Cardiac fibroblast (primary cell): ENCODE measurements around the gene SDK2.

Source experiments
- DNase-seq, 2 donors: peaks; one replicate each; pipeline versions ENCODE4 v3.0.0 to v3.0.0-alpha.2; 2010; ENCODE audit warnings: low read depth in 2 of 2
- H3K4me3 ChIP-seq, 2 donors: replicated peaks in 1 of 2; 1 replicate in 1 of 2; 2 replicates in 1 of 2; pipeline ENCODE4 v1.5.1; 2011; ENCODE audit warnings: low read depth in 2 of 2, low read length in 2 of 2, mild to moderate bottlenecking in 2 of 2, moderate library complexity in 1 of 2
- TF ChIP-seq, protein P1 (sequence below): IDR thresholded peaks from one replicate; pipeline ENCODE4 v1.5.1; 2011; ENCODE audit warnings: low read depth, mild to moderate bottlenecking, low read length, inconsistent platforms

The SDK2 gene

DNA sequence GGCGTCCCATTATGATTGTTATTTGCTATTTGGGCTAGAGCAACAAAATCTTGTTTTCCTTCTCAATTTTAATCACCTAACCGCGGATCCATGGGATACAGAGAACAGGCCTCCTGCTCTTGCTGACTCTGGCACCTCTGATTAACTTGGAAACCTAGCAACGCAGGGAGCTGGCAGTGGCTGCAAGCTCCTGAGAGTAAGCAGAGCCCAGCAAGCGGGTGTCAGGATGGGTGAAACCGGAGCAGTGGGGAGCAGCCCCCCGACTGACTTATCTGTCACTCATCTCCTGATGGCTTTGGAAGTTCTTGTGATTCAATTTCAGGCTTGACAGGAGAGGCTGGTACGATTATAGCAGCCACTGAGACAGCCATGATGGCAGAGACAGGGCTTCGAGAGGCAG is 286.9 kb downstream of the SDK2 start:
- H3K4me3 ChIP-seq: no peak overlapping the region
- DNase-seq: no peak
- TF ChIP-seq, protein P1, sequence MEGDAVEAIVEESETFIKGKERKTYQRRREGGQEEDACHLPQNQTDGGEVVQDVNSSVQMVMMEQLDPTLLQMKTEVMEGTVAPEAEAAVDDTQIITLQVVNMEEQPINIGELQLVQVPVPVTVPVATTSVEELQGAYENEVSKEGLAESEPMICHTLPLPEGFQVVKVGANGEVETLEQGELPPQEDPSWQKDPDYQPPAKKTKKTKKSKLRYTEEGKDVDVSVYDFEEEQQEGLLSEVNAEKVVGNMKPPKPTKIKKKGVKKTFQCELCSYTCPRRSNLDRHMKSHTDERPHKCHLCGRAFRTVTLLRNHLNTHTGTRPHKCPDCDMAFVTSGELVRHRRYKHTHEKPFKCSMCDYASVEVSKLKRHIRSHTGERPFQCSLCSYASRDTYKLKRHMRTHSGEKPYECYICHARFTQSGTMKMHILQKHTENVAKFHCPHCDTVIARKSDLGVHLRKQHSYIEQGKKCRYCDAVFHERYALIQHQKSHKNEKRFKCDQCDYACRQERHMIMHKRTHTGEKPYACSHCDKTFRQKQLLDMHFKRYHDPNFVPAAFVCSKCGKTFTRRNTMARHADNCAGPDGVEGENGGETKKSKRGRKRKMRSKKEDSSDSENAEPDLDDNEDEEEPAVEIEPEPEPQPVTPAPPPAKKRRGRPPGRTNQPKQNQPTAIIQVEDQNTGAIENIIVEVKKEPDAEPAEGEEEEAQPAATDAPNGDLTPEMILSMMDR: no peak

DNA sequence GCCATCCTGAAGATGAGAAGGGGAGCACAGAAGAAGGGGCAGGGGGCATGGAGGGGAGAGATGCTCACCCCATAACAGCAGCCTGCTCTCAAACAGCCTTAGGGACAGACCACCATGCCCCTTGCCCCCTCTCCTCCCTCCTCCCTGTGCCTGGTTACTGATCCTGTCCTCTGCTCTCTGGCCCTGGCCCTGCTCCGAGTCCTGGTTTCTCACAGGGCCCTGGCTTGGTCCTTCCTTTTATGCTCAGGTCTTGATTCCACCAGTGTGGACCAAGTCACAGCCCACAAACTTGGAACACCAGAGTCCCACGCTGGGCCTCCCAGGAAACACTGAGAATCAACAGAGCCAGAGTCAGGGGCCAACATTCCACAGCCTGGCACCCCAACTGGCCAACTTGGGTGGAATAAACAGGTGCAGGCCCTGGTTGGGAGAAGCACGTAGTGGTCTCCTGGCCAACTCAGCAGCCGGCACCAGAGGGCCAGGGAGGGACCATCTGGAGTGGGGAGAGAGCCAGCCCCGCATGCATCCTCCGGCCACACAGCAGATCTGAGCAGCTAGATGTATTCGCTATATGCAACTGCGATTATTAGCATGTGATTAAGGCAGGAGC is 287.6 kb downstream of the SDK2 start:
- TF ChIP-seq, protein P1: no peak
- no peak overlapping the region for H3K4me3 ChIP-seq
- DNase-seq: no peak

DNA sequence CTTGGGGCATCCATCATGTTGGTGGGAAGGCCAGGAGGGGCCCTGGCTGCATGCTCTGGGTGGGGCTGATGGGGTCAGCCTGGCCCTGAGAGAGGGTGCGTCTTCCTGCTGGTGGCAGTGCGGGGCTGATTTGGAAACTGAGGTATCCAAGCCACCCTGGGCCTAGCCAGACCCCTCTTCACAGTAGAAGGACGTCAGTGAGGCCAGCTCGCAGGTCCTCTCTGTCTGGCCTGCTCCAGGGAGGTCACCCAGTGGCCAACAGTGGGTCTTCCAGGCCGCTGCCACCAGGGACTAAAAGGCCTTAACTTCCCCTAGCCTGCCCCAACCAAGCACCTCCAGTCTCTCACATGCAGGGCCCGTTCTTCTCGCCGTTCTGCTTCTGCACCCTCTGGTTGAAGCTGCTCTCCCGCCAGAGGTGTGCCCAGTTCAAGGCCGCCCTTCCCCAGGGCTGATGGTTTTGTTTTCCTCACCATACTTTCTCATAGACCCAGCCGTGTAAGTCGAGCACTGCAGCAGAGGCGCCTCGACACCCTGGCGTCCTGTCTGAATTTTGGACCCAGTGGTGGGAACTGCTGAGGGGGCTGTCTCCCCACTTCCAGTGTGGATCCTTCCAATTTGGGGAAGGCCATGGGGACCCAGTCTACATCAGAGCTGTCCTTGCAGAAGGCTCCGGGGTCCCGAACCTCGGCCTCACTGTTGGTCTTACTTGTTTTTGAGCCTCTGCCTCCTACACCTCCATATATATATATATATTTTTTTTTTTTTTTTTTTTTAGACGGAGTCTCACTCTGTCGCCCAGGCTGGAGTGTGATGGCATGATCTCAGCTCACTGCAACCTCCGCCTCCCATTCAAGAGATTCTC is 289.6 kb downstream of the SDK2 start:
- DNase-seq: no peak
- TF ChIP-seq, protein P1: no peak
- H3K4me3 ChIP-seq: no peak overlapping the region

DNA sequence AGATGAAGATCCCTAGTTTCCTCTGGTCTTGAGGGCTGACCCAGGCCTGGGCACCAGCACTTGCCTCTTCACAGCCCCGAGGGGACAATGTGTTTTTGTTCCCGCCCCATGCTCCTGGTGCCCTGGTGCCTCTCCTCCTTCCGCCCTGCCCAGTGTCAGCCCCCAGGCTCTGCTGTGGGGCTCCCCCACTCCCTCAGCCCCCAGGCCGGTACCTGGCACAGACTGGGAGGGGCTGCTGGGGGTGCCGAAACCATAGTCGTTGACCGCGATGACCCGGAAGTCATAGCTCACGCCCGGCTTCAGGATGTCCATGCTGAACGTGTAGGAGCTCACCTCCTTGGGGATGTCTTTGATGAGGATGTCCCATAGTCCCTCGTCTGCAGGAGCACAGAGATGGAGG is 292.0 kb downstream of the SDK2 start:
- no peak for DNase-seq
- TF ChIP-seq, protein P1: no peak
- no peak overlapping the region for H3K4me3 ChIP-seq

DNA sequence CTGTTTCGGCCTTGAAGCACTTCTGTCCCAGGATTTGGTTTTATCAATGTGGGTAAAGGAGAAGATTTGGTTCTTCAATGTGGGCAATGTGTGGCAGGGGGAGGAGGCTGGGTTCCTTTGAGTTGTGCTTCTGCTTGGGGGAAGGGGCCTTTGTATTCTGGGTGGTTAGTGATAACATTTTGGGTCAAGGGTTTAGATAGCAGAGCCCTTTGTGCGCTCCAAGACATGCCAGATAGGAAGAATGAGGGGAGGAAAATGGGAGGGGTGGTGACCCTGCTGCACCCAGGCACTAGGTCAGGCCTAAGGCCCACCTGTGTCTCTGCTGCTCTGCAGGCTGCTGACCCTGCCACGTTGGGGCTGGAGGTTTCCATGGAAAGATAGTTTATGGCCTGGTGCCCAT is 292.5 kb downstream of the SDK2 start:
- no peak overlapping the region for H3K4me3 ChIP-seq
- no peak for DNase-seq
- TF ChIP-seq, protein P1: no peak

DNA sequence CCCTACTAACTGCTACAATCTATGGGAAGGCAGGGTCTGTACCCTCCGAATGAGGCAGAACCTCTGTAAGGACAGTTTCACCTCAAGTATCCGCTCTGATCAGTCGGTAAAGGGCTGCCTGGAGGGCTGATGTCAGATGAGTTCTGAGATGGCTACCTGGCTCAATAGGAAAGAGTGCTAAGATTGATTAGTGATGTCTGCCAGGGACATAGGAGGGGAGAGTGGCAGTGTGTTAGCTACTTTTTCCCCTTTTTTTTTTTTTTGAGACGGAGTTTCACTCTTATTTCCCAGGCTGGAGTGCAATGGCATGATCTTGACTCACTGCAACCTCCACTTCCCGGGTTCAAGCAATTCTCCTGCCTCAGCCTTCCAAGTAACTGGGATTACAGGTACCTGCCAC is 293.4 kb downstream of the SDK2 start:
- H3K4me3 ChIP-seq: no peak overlapping the region
- DNase-seq: no peak
- TF ChIP-seq, protein P1: no peak
